HepG2 (cell line): ENCODE measurements around the gene STRN3.

Source experiments
- ARNTL ChIP-seq: sonication (generic); formaldehyde crosslinking; IDR thresholded peaks from 2 replicates; pipeline ENCODE4 v1.4.0; 2020; ENCODE audit warnings: mild to moderate bottlenecking, missing genetic modification reagents
- FOXK2 ChIP-seq: fragments of 450-650 bp; IDR thresholded peaks from 2 replicates; pipeline ENCODE4 v1.6.1; 2016
- MAZ ChIP-seq, 2 experiments: sonication (generic) in 1 of 2; formaldehyde crosslinking in 1 of 2; IDR thresholded peaks; 2 replicates each; pipeline versions ENCODE4 v1.5.0 to v1.6.1; 2012 to 2020; ENCODE audit warnings: low read depth in 2 of 2, mild to moderate bottlenecking in 2 of 2, borderline replicate concordance in 1 of 2, improper control_type of control experiment in 1 of 2, low read length in 1 of 2, missing genetic modification reagents in 1 of 2, moderate library complexity in 1 of 2
- MXI1 ChIP-seq: IDR thresholded peaks from 3 replicates; pipeline ENCODE4 v1.6.1; 2012; ENCODE audit warnings: low read depth, low read length, inconsistent platforms, borderline replicate concordance
- NFE2L1 ChIP-seq: sonication (generic); formaldehyde crosslinking; IDR thresholded peaks from 2 replicates; pipeline ENCODE4 v1.4.0; 2020; ENCODE audit warnings: missing genetic modification reagents, mild to moderate bottlenecking, borderline replicate concordance
- NFYB ChIP-seq: sonication (generic); formaldehyde crosslinking; IDR thresholded peaks from 2 replicates; pipeline ENCODE4 v1.4.0; 2020; ENCODE audit warnings: missing genetic modification reagents
- POLR2A ChIP-seq, 2 experiments: IDR thresholded peaks; 2 replicates each; pipeline ENCODE4 v1.6.1; 2011; ENCODE audit warnings: low read depth in 2 of 2, low read length in 2 of 2, mild to moderate bottlenecking in 1 of 2, moderate library complexity in 1 of 2; ENCODE audit not compliant: insufficient read depth in 1 of 2
- SIX1 ChIP-seq: sonication (generic); formaldehyde crosslinking; IDR thresholded peaks from 2 replicates; pipeline ENCODE4 v1.4.0; 2020; ENCODE audit warnings: missing genetic modification reagents, borderline replicate concordance
- SP5 ChIP-seq: IDR thresholded peaks from 2 replicates; pipeline ENCODE4 v1.6.1; 2016; ENCODE audit warnings: low read depth, borderline replicate concordance
- ZNF784 ChIP-seq: sonication (generic); formaldehyde crosslinking; IDR thresholded peaks from 2 replicates; pipeline ENCODE4 v1.5.1; 2020; ENCODE audit warnings: missing genetic modification reagents, mild to moderate bottlenecking, borderline replicate concordance

GRCh38 chr14:31003284-31003683 lies 22.9 kb downstream of the STRN3 start:
- TF ChIP-seq MXI1, result no peak
- no peak for TF ChIP-seq SP5
- TF ChIP-seq FOXK2, result no peak
- TF ChIP-seq NFE2L1 (CRISPR knock-in tag), result no peak
- TF ChIP-seq SIX1 (CRISPR knock-in tag), result no peak
- no peak for TF ChIP-seq ZNF784 (CRISPR knock-in tag)
- TF ChIP-seq ARNTL (CRISPR knock-in tag), result no peak
- no peak for TF ChIP-seq MAZ (IDR thresholded peaks at IDR 0.05; ENCODE audit: borderline replicate concordance, low read depth, low read length)
- TF ChIP-seq MAZ (CRISPR knock-in tag; IDR thresholded peaks at IDR 0.05; ENCODE audit: low read depth), result no peak
- no peak for TF ChIP-seq NFYB (CRISPR knock-in tag)
- TF ChIP-seq POLR2A (IDR thresholded peaks at IDR 0.05; ENCODE audit: insufficient read depth in 1 of 2, low read depth in 2 of 2, low read length in 2 of 2), result no peak
